Measurements from ENCODE around the gene FAM78B.

Gene FAM78B

DNA sequence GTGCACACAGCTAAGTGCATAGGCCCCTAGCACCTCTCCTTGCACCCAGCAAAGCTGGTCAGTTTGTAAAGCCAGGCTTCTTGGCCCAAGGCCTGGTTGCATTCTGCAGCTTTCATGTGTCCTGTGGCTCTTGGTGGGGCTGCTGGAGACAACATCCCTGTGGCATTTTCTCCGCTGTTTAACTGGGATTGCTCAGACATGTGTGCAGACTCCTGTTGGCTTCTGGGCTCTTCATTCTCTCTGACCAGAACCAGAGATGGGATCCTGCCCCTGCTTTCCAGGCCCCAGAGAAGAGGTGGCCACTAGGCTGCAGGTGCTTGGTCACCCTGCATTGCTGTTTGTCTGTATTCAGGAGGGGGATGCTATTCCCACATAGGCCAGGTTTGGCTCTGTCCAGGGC, 50.8 kb downstream of the FAM78B start:
- no peak for DNase-seq

DNA sequence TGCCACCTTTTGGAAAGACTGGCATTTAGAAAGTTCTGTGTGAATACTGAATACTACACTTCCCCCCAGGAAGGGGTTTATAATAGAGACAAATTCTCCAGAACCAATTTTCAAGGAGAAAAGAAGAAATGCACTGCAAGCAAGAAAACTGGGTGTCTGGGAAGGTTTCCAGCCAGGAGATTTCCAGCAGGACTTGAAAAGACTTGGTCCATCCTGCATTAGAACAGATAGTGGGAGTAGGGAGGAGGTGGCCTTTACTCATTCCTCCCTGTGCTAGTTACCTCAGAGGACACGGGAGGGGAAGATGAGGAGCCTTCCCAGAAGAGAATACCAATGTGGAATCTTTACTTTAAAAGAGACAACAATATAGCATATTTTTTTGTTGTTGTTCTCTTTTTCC, 52.4 kb downstream of the FAM78B start:
- DNase-seq, result no peak

DNA sequence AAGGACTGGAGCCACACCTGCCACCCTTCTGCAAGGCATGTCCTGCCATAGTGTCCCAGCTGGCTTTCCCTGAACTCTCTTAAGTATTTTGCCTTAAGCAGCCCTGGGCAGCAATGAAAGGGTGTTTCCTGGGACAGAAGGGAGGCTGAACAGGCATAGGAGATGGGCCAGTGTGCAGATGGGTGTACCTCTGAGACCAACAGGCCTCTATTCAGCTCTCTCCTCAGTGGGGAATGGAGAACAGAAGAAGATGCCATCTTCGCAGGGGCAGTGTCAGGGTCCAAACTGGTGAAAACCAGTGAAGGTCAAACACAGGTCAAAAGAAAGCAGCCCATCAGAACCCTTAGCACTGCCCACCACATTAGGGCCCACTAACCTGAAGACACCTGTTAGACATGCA, 53.2 kb downstream of the FAM78B start:
- DNase-seq, result no peak

DNA sequence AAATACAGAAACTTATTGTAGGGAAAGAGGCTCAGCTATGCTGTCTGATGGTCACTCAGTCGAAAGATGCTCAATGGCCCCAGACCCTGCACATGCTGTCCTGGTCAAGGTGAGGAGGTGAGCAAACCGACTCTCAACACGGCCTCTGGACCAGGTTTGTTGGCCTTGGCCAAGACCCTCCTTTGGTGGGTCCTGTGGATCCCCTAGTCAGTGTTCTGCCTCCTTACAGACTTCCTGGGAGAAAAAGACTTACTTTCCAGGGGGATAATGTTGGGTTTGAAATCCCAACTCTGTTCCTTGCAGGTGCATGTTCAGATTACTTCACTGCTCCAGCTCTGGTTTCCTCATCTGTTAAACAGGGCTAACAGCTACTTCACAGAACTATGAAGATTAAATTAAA, 53.8 kb downstream of the FAM78B start:
- DNase-seq, result no peak

DNA sequence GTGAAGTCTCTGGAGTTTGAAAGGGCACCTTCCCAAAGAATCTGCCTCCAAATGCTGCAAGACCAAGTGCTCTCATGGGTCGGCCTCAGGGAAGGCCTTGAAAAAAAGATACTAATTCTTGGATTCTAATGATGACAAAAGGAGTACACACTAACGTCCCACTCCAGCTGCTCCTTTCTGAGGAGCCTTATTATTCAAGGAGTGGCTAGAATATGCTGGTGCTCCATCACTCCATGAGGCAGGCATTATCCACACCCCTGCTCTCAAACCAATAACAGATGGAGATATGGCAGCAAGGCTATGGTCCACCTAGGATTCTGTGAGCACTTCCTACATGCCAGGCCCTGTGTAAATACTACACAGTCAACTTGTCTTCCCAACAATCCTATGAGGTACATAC, 54.4 kb downstream of the FAM78B start:
- DNase-seq, result no peak

DNA sequence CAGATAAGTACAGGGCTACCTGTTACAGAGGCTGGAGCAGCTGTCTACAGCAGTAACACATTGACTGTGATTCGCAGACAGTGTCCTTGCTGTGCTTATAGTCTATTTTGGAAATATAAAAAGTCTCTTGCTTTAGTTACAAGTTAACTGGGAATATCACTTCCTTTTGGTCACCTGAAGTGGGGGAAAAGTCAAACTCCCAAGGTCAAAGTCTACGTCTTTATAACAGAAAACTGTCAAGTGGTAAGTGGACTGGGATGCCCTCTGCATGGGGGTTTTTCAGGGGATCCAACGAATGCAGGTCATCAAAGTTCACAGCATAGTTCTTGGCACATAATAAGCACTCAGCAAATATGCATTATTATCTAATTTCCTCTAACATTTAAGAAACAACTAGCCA, 55.4 kb downstream of the FAM78B start:
- DNase-seq, result no peak

DNA sequence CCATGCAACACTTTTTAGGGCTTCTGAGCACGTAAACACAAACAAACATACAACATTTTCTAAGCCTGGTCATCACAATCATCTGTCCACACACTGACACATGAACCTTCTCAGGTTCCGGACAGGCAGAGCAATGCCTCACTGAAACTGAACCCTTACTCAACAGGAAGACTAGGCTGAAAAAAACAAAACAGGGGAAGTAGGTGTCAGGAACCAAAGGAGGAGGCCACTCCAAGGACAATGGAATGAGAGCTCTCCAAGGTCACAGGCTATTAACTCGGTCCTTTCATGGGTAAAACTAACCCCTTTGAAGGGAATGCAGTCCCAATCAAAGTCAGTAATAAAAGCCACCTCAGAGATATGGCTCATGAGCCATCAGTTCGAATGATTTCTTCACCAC, 76.6 kb downstream of the FAM78B start:
- no peak for DNase-seq

DNA sequence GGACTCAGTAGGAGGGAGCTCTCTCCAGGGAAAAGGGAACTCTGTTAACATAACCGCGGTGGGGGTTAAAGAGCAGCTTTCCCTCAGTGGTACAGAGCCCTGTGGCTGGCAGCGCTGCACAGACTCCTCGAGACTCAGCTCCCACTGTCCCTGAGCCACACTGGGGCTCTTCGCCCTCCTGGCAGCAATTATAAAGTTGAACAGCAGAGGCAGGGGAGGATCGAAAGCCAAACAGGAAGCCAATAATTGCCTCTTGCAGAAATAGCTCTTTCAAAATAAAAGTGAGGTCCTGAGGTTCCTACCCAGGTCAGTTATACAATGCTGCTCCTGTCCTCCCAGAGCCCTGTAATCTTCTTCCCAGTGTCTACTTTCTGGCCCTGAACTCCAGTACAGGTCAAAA, 77.0 kb downstream of the FAM78B start:
- DNase-seq, result no peak

DNA sequence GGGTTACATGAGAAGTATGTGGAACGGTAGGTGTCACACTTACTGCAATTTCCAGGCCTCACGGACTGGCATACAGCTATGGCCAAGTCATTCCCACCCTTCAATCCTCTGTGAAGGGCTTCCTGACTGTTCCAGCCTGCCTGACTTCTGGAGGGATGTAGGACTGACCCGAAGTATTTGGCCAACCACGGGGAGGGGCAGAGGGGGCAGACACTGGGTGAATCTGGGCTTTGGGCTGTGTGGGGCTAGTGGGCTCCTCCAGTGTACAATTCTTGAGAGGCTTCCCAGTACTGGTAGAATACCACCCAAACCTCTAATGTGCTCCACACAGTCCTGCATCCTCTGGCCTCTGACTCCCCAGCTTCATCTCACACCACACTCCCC, 78.2 kb downstream of the FAM78B start:
- DNase-seq, result no peak

DNA sequence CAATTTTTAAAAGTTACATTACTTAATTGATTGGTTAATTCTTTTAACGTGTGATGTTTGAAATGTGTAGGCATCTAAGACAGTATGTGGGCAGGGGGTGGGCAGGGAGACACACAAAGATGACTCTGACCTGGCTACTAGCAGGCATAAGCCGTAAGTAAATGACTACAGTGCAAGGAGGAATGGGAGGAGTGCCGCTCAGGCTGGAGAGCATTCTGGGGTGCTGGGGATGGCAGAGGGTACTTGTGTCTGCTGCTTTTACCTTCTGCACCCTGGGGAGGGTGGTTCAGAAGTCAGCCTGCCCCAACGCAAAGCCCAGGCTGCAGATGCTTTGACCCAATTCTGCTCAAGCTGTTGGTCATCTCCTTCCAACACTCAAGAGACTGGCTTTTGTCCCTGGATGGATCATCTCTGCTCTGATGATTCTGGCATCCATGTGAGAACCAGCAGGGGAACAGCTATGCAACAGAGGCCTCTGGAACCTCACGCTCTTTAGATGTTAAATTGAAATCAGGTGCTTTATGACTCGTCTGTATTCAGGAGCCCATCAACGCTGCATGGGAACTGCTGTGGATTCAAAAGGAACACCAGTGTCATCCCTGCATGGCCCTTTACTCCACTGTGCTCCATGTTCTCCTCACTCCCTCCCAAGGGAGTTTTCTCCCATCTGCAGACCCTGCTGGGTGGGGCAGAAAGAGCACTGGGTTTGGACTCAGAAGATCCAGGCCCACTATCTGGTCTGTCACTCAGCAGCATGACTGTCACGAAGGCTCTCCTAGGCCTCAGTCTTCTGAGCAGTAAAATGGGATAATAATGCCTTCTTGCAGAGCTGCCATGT, 78.8 kb downstream of the FAM78B start:
- no peak for DNase-seq

DNA sequence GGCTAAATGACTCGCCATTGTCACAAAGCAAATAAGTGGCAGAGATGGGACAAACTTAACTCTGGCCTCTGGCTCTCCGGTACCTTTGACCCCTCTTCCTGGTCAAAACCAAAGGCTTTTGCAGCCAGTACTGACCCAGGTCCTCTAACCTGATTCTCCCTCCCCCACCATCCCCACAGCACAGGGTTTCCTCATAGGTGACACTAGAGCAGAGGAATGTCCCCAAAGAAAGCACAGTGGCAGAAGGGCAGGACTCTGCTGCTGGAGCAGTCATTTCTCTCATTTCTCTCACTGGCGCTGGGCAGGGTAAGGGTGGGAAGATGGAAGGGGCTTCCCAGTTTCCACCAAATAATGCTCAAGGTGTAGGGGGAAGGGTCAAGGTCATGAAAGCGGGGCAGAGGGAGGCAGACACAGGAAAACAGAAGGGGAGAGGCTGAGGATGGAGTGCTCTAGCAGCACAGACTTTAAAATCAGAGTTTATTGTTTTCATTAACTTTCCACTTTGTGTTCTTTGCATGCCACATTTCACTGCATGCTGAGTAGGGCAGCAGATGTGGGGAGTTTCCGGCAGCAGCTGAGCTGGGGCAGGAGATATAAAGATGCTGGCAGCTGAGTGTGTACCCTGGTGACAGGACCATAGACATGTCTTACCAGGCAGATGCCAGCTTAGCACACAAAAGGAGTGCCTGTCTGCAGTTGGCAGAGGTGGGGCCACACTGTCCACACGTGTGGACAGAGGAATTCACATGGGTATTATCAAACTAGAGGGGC, 80.5 kb downstream of the FAM78B start:
- DNase-seq, result no peak

DNA sequence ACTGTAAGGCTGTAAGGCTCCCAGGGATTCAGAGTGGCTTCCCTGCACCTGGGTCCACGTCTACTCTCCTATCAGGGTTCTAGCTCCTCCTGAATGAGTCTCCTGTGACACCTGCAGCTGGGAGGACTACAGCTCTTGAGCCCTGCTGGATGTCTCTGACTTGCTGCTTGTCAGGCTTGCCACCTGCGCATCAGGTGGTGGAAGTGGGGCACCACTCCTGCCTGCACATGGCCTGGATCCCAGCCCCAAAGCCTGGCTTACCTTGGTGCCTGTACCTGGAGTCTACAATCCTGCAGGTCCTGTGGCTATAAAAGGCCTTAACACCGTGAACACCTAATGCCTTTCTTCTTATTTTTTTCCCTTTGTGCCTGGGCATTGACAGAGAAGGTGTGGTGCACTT, 82.2 kb downstream of the FAM78B start:
- DNase-seq, result no peak

DNA sequence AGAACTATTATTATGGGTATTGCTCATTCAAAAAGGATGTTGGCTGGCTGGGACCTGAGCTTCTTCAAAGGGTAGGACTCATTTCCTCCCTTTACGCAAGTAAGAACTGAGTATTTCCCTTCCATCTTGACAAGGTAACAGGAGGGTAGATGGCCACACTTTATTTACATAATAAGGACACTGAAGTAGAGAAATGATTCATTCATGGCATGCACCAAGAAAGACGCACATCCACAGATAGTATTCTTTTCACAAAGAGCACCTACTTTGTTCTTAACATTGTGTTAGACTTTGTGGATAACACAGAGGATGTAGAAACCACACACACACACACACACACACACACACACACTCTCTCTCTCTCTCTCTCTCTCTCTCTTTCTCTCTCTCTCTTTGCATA, 82.9 kb downstream of the FAM78B start:
- DNase-seq, result no peak

DNA sequence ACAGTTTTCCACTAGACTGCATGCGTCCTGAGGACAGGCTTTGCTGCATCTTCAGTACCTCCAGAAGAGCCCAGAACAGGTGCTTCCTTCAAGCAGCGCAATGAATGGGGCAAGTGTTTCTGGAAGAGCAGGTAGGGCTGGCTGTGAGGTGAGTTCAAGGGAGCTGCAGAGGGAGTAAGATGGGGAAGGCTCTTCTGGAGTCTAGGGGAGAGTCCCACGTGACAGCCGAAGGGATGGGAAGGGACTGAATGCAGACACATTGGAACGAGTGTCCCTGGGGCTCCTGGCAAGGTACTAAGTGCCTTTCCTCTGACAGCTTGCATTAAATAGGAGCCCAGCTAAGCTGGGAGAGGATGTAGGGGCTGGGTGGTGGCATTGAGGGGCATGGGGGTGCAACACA, 84.2 kb downstream of the FAM78B start:
- DNase-seq, result no peak

DNA sequence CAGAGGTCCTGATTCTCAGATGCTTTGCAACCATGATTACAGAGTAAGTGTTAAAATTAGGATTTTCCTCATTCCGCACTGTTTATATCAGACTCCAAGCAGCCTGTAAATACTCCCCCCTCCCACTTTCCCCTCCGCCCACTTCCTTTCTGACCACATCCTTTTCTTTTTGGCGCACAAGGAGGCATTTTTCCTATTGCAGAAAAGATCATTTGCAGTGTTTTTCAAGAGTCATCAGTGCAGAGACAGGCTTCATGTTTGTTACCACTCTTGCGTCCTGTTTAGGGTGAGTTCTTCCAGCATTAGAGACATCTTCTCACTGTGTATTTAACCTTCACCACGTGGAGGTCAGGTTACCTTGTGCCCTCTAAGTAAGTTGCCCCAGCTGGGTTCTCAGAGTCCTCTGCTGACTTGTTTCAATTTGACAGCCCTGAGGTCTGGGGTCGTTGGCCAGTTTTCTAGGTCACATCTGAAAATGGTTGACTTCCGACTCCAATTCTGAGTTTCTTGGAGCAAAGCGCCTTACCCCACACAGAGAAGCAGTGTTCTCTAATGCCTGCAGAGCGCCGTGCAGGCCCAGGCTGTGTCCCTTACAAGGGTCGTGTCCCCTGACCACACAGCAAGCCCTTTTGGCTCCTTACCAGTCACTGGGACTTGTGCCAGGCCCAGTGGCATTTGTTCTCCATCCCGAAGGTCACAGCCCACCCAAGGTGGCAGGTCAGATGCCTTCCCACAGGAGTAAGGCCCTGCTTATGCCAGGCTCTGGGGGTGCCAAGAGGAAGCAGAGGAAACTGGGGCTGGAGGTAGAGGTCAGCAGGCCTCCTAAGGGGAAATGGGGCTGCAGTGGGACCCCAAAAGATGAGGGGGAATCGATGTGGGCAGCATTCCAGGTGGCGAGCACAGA, 85.6 kb downstream of the FAM78B start:
- no peak for DNase-seq

DNA sequence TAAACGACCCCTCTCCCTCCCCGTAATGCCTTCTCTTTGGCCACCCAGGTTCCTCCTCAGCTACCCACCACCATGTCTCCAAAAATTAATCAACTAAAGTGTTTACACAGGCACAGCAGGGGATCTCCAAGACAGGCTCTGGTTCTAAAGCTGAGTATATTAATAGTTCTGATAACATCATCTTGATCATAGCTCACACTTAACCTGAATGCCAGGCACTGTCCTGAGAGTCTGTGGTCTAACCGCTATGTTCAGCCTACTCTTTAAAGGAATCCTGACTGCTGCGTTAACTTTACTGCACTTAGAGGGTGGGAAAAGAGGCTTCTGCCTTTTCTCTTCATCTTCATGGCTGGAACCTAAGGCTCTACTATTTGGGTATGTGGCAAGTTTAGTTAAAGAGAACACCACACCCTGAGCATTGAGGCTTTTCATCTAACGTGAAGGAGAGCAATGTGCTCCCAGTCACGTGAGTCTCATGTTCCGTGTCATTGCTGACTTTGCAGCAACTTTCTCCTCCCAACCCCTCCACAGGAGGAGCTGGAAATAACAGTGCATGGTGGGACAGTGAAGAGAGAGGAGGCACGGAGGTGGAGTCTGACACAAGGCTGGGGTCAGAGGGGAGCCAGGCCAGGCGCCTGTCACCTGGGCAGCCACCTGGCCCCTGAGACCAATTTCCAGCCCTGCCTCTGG, 86.4 kb downstream of the FAM78B start:
- no peak for DNase-seq

DNA sequence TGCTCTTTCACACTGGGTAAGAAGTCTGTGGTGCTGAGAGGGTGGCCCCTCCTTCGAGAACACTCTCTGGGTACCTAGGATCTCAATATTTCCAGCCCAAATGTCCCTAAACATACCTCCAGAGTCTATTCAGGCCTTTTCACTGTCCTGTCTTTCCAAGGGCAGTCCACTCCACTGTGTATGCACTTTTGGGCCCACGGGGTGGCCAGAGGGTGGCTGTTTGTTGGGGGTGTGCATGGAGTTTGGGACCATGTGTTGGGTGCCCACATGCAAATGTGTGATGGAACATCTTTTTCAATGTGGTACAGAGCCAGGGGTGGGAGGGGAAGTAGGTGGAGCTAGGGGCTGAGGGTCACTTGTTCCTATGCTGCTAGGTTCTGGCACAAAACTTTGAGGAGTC, 87.5 kb downstream of the FAM78B start:
- DNase-seq, result no peak

DNA sequence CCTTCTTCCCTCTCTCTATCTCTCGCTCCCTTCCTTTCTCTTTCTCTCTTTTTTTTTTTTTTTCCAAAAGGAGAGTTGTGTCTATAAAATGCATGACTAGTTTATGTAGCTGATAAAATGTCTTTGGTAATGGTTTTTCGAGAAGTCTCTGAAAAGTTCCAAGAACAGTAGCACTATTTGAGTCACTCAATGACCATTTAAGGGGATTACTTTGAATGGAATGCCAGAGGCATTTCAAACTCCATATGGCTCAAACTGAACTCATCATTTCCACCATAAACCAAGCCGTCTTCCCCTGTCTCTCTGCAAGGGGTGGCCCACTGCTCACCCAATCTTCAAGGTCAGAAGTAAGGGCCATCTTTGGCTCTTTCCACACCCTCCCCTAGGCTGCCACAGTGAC, 93.3 kb downstream of the FAM78B start:
- DNase-seq, result no peak

DNA sequence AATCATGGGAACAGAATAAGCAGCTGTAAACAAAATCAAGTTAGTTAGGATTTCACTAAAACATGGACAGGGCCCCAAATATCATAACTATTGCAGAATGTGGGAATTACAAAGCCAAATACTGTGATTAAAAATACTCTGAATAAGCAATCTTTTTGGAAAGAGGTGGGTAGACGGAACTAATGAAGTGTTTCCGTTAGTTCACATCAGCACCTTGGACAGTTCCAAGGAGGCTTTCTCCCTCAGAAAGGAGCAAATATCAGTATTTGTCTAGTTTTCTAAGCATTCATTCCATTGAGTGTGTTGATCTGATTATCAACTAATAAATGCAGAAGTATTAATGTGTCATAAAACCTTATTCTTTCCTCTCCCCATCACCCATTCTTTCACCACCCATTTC, 97.4 kb downstream of the FAM78B start:
- no peak for DNase-seq

DNA sequence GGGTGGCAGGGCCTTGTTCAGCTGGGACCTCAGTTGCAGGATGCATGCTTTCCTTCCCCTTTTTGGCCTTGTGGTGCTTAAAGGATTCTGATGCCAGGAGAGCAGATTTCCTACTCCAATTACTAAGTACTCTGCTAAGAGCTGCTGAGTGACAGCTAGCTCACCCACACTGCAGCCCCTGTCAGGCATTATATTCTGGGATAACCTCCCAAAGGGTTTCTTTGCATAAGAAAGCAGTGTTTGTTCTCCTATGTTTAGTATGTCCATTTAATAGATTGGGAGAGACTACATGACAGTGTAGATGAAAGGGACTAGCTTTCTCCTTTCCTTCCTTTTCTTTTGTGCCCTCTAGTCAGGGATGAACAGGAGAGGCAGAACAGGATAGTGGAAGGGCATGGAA, 100.7 kb downstream of the FAM78B start:
- DNase-seq, result no peak

DNA sequence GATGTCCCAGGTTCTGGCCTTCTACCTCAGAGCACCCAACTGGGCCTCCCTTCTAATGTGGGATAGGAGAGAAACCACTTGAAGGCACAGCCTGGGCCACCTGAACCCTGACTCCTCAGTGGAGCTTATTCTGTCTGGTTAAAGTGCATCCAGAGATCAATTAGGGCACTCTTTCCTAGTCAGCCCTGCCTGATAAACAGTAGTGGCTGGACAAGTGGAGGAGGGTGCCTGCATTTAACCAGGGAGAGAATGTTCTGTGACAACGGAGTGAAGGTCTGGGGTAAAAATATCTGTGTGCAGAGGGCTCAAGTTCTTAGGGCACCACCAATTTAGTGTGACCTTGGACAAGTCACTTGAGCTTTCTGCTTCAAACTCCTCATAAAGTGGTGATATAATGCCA, 101.8 kb downstream of the FAM78B start:
- DNase-seq, result no peak

DNA sequence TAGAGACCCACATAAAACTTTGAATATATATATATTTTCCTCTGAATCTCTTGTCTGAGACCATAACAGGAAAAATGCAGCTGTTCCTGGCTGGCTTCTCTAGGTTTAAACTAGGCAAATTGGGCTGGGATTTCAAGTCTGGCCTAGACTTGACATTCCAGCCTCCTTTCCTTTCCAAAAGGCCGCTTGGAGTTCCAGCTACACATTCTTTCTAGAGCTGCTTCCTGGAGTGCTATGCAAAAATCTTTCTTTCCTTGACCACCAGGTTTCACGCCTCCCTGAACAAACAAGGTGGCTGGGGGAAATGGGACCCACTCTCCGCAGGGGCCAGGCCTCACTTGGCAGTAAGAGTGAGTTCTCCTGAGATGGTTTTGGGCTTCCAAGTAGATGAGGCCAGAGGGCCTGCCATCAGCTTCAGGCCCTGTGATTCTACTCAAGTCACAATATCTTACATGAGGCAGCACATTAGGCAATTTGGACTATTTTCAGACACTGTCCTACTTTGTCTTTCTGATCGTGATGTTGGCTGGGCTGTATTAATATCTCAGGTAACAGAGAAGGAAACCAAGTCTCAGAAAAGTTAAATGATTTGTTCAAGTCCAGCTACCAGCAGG, 102.4 kb downstream of the FAM78B start:
- no peak for DNase-seq

DNA sequence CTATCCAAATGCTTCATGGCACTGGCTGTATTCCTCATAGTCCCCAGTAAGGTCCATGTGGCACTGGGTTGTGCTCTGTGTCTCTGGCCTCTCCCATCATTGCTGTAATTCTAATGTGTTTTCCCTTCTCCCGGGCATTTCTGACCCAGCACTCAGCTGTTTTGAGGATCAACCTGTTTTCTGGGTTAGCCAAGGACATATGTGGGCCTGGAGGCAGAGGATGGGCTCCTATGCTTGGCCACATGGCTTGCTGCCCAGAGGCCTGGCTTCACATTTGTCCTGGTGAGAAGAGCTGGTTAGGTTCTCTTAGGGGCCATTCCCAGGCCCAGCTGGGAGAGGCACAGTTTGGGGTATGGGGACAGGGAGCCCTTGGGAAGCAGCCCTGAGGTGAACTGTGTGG, 103.1 kb downstream of the FAM78B start:
- DNase-seq, result no peak

Data from kidney glomerular epithelial cell (primary cell).